ENCODE data around the gene KRTAP12-1.

GRCh38 chr21:44710294-44710665 lies 28.3 kb upstream of the KRTAP12-1 start:
- TF ChIP-seq POLR2AphosphoS5 (IDR thresholded peaks at IDR 0.05; ENCODE audit: borderline replicate concordance, low read depth, low read length) (no peak), EZH2 (IDR thresholded peaks at IDR 0.05) (no peak), FOXP2 (optimal IDR thresholded peaks at IDR 0.05; ENCODE audit: control extremely low read depth, extremely low read length, insufficient read depth) (no peak)
